GM19023 (cell line): ENCODE measurements around the gene SEZ6.

ENCODE experiments used
- ATAC-seq: cut with Tn5 transposase; IDR thresholded peaks from one replicate; pipeline ENCODE4 v1.9.1; 2021; ENCODE audit warnings: mild to moderate bottlenecking, moderate library complexity; ENCODE audit not compliant: unreplicated experiment

SEZ6 gene

GRCh38 chr17:29036584-29036983, 30.8 kb upstream of the SEZ6 start:
- ATAC-seq = no peak

- ATAC-seq = no peak
Observed at GRCh38 chr17:29034510-29034909, 28.7 kb upstream of the SEZ6 start.

GRCh38 chr17:29032857-29033197, 27.0 kb upstream of the SEZ6 start:
- ATAC-seq = no peak

- ATAC-seq = no peak
Observed at GRCh38 chr17:29032013-29032856, 26.4 kb upstream of the SEZ6 start.

- ATAC-seq = no peak
Observed at GRCh38 chr17:29031488-29031887, 25.7 kb upstream of the SEZ6 start.

- ATAC-seq = no peak
Observed at GRCh38 chr17:29024316-29024952, 18.6 kb upstream of the SEZ6 start.

- ATAC-seq = no peak
Observed at GRCh38 chr17:29022074-29022473, 16.2 kb upstream of the SEZ6 start.

GRCh38 chr17:29021226-29021625, 15.4 kb upstream of the SEZ6 start:
- ATAC-seq = no peak

- ATAC-seq = no peak
Observed at GRCh38 chr17:29020576-29020975, 14.7 kb upstream of the SEZ6 start.

- no peak for ATAC-seq
Observed at GRCh38 chr17:29019475-29020181, 13.8 kb upstream of the SEZ6 start.

GRCh38 chr17:29018788-29019474, 13.1 kb upstream of the SEZ6 start:
- no peak for ATAC-seq

GRCh38 chr17:29016345-29017210, 10.7 kb upstream of the SEZ6 start:
- no peak for ATAC-seq

GRCh38 chr17:29014716-29015115, 8.9 kb upstream of the SEZ6 start:
- no peak for ATAC-seq

GRCh38 chr17:29012535-29012934, 6.7 kb upstream of the SEZ6 start:
- no peak for ATAC-seq

GRCh38 chr17:29010586-29010985, 4.8 kb upstream of the SEZ6 start:
- no peak for ATAC-seq

- no peak for ATAC-seq
Observed at GRCh38 chr17:29010129-29010528, 4.3 kb upstream of the SEZ6 start.

- no peak for ATAC-seq
Observed at GRCh38 chr17:29008591-29008990, 2.8 kb upstream of the SEZ6 start.

- ATAC-seq = no peak
Observed at GRCh38 chr17:29007860-29008455, 2.1 kb upstream of the SEZ6 start.

GRCh38 chr17:29007456-29007855, 1.6 kb upstream of the SEZ6 start:
- ATAC-seq = no peak

GRCh38 chr17:29004081-29004692, 1.6 kb downstream of the SEZ6 start:
- ATAC-seq = no peak
